Lung microvascular endothelial cell (primary cell): ENCODE data around the gene IMP3. TPM values are rescaled to one million over a fixed set of nuclear protein-coding genes. Genes with fewer than 3 reads are reported as not detected.

Experiments used
- DNase-seq, 2 donors: peaks; one replicate each; pipeline versions ENCODE4 v3.0.0 to v3.0.0-alpha.2; 2010; ENCODE audit warnings: low read depth in 2 of 2
- total RNA-seq: library from RNA; depleted of rRNA; stranded (reverse); fragments of >200 nt; gene quantifications from 2 replicates; pipeline ENCODE4 v1.2.1, GENCODE V29; 2014

IMP3 gene
- total RNA-seq, 1 donor from 2014 or later = 92.1 TPM

DNA sequence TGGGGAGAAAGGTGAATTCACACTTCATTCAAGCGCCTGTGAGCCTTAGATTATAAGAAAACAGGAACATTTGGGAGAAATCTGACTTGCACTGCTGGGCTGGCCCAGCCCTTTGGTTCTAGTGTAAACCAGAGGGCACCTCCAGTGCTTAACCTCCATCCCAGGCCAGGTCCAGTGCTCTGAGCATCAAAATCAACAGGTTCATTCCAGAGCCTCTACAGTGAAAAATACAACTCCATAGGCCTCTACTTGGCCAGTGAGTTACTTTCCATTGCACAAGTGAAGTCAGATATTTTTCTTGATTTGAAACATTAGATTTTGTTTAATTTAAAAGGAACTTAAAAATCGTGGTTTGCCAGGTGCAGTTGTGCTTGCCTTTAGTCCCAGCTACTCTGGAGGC lies 17.5 kb downstream of the IMP3 start:
- DNase-seq = no peak

GRCh38 chr15:75620841-75621391 lies 19.1 kb downstream of the IMP3 start:
- peak; percentile 55 to 92 for DNase-seq

DNA sequence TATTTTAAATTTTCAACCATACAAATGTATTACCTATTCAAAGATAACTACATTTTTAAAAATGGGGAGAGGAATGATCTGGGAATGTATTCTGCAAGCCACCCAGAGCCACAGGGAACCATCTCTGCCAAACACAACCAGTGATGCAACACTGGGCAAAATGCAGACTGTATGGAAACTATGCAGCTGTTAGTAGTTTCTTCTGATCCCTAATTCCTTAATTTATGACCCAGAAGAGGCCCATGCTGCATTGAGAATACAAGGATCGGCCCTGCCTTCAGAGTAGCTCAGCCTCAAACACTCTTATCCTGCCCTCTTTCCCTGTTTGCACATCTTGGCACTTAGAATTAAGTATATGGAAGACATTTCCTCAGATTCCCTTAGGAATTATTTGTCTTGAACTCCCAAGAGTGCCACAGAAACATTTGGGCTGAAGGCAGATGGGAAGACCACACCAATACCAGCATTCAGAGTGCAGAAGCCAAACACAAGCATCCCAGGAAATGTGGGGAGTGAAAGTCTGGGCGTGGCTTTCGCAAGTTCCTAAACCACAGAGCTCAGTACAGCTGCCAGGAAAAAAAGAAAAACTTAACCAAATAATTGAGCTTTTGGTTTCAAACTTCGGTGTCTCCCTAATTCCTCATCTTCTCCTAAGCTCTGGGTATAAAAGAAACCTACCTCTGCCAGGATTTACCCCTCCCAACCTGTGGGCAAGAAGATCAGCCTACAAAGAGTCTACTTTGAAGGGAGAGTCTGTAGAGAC lies 19.8 kb downstream of the IMP3 start:
- DNase-seq = peak; percentile 14 to 46

- DNase-seq = no peak
Observed at GRCh38 chr15:75616766-75617165, 23.3 kb downstream of the IMP3 start.

GRCh38 chr15:75606711-75607699 lies 33.0 kb downstream of the IMP3 start:
- no peak for DNase-seq

GRCh38 chr15:75606026-75606425 lies 34.0 kb downstream of the IMP3 start:
- no peak for DNase-seq

DNA sequence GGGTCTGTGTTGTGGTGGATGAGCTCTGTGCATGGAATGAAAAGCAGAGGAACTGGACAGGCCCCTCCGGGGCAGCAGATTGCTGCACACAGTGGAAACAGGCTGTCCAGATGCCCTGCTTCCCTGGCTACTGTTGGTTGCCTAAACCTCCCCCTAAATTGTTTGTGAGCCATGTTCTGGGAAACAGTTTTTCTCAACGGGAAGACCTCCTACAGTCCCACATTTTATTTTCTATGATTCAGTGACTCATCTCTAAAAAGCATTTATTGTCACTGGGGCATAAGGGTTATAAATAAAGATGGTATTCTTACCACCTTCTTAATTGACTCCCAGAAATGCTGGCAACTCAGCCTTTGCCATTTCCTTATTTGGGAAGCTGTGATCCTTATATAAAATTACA lies 40.6 kb downstream of the IMP3 start:
- DNase-seq = no peak

GRCh38 chr15:75598361-75598760 lies 41.7 kb downstream of the IMP3 start:
- DNase-seq = no peak

DNA sequence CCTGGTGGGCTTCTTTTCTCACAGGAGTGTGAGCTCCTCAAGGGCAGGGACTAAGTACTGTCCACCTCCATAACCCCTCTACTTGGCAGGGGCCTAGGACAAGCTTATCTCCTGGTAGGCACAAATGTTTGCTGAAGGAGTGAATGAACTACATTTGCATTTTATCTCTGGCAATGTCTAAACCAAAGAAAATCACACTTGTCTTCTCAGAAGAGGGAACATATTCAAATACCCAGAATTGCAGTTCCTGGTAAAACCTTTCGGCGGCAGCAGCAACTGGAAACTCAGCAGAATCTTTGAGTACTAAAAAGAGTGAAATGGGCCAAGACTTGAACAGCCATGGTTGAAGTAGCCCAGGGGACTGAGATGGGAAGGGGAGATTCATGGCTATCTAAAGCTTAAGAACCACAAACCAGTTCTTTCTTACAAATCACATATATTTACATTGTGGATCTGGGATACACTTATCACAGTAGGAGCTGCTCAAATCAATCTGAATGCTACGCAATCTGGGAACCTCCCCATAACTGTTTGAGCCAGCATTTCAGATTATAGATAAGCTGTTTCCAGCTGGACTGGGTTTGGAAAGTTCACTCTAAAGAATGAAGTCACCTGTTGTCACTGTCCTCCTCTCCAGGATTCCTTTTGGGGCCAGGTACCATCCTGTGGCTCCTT lies 42.2 kb downstream of the IMP3 start:
- DNase-seq = peak; percentile 30 to 31

GRCh38 chr15:75596703-75597345 lies 43.2 kb downstream of the IMP3 start:
- no peak for DNase-seq

DNA sequence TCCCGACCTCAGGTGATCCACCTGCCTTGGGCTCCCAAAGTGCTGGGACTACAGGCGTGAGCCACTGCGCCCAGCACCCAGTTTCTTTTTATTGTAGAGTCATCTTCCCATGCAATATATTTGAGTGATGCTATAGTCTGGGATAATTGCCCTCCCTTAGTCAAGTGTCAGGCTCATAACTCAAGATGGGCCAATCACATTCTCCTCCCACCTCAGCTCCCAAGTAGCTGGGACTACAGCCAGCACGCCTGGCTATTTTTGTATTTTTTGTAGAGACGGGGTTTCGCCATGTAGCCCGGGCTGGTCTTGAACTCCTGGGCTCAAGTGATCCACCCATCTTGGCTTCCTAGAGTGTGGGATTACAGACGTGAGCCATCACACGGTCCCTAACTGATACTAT lies 45.7 kb downstream of the IMP3 start:
- no peak for DNase-seq

DNA sequence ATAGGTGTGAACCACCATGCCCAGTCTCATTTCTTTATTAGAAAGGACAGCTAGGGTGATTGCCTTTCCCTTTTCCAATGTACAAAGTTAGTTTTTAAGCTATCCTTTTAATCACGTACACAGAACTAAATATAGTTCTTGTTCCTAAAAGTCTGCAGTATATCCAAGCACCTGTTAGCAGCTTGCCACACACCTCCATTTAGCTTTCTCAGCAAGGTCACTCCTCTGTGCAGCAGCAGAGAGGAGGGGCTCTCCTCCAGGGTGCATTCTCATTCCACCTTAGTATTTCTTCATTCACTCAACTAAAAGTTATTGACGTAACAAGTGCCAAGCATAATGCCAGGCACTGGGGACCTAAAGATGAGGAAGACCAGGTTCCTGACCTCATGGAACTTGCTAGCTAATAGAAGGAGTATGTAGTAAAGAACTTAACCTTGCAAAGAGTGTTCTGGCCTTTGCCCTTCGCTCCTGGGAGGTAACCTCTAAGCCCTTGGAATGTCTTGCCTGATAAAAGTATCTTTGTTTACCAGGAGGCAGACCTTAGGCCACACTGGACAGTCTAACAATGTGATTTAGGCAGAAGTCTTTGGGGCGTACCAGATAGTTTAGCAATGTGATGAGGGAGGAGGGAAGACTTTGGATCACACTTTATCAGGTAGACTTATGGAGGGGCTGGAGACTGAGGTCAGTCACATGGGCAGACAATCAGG lies 48.2 kb downstream of the IMP3 start:
- DNase-seq = no peak

DNA sequence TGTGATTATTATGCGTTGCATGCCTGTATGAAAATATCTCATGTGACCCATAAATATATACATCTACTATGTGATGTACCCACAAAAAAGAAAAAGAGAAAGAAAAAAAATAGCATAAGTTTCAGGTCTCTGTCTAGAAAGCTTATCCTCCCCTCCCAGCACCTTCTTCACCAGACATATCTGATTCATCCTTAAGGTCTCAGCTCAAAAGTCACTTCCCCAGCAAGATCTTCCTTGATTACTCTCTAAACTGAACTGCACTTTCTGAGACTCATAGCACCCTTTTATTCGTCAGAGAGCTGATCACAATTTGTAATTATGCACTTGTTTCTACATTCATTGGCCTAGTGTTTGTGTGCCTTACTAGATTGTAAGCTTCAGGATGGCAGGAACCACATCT lies 49.8 kb downstream of the IMP3 start:
- no peak for DNase-seq

Other genes starting within 250 kb of the IMP3 start
- 18.3 and 22.0 TPM in 2 replicates for gene SIN3A, start 188.5 kb downstream of the IMP3 start, total RNA-seq
- 9.2 and 9.7 TPM in 2 replicates for gene PTPN9, start 60.9 kb downstream of the IMP3 start, total RNA-seq
- gene SNUPN, start 14.5 kb downstream of the IMP3 start, total RNA-seq = 12.6 and 16.1 TPM in 2 replicates
- gene SNX33, start 7.7 kb upstream of the IMP3 start, total RNA-seq = 7.6 and 13.3 TPM in 2 replicates
- under 0.01 TPM in 2 replicates for gene CSPG4, start 72.6 kb upstream of the IMP3 start, total RNA-seq
- gene UBE2Q2, start 203.2 kb upstream of the IMP3 start, total RNA-seq = 41.2 and 59.9 TPM in 2 replicates